Measurements from ENCODE around the gene AGFG2.

AGFG2 gene

GRCh38 chr7:100577507-100577906 lies 38.5 kb downstream of the AGFG2 start:
- Histone ChIP-seq H3K4me3 (ENCODE audit: low read length) (no peak overlapping the region), H2AFZ (ENCODE audit: low read length) (no peak overlapping the region), H3K27me3 (replicated peaks; ENCODE audit: insufficient read depth, low read length) (no peaks in the 10 kb centered on the region), H3K36me3 (replicated peaks; ENCODE audit: insufficient read depth, low read length) (no peaks in the 10 kb centered on the region), H3F3A (ENCODE audit: insufficient read depth, low read length) (no peaks in the 10 kb centered on the region), H3K9ac (ENCODE audit: low read length) (no peak overlapping the region), H3K9me3 (replicated peaks; ENCODE audit: insufficient read depth, low read length) (no peaks in the 10 kb centered on the region), H3K9me2 (replicated peaks; ENCODE audit: insufficient read depth, low read length) (no peaks in the 10 kb centered on the region), H3K79me2 (ENCODE audit: low read length) (peaks cover 8% of the 10 kb centered on the region), H3K4me2 (ENCODE audit: low read depth, low read length) (no peak overlapping the region), H3K4me1 (ENCODE audit: low read length) (no peaks in the 10 kb centered on the region), H4K20me1 (ENCODE audit: insufficient read depth, low read length) (no peaks in the 10 kb centered on the region), H3K27ac (ENCODE audit: low read length) (no peak overlapping the region)
- no peak for DNase-seq
- TF ChIP-seq CTCF (IDR thresholded peaks at IDR 0.05; ENCODE audit: low read length) (no peak), EZH2 (optimal IDR thresholded peaks at IDR 0.05; ENCODE audit: low read depth, low read length) (no peak), EZH2phosphoT487 (IDR thresholded peaks at IDR 0.05; ENCODE audit: low read length) (no peak)

DNA sequence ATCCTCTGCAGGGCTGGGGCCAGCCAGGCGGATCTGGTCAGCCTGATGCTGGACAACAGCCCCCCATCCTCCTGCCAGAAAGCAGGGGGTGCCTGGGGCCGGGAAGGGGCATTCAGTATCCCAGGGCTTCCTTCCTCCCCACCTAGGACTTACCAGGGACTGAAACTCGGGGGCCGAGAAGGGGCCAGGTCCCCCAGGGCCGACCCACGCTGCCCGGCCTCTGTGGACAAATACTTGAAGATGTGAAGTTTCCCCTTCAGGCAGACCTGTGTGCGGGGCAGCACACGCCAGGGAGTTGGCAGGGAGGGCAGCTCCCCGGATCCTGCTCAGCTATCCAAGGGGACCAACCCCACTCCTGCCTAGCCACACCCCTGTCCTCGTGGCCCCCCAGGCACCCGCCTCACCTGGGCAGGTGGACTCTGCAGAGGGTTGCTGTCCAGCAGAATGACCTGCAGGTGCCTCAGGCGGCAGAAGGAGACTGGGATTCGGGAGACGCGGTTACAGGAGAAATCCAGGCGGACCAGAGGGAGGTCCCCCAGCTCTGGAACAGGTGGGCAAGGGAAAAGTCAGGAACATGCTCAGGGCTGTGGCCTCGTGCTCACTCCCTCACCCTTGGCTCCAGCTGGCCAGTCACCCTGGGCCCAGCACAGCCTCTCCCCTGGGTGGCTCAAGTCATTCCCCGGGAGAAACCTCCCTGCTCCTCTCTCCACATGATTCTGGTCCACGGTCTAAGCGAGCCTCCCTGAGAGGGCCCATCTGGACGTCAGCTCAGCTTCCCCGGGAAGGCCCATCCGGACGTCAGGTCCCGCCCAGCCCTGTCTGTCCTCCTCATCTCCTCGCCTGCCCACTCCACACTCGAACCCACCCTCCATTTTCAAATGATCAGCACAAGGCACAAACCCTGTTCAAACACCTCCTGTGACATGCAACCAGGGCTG lies 39.5 kb downstream of the AGFG2 start:
- H3K36me3 ChIP-seq (replicated peaks; ENCODE audit: insufficient read depth, low read length), result no peaks in the 10 kb centered on the region
- no peaks in the 10 kb centered on the region for H4K20me1 ChIP-seq (ENCODE audit: insufficient read depth, low read length)
- no peak overlapping the region for H3K4me2 ChIP-seq (ENCODE audit: low read depth, low read length)
- no peaks in the 10 kb centered on the region for H3K9me3 ChIP-seq (replicated peaks; ENCODE audit: insufficient read depth, low read length)
- peaks cover 18% of the 10 kb centered on the region for H3K79me2 ChIP-seq (ENCODE audit: low read length)
- no peak overlapping the region for H2AFZ ChIP-seq (ENCODE audit: low read length)
- no peak overlapping the region for H3K4me3 ChIP-seq (ENCODE audit: low read length)
- H3K27ac ChIP-seq (ENCODE audit: low read length), result no peak overlapping the region
- no peak for DNase-seq
- no peaks in the 10 kb centered on the region for H3K27me3 ChIP-seq (replicated peaks; ENCODE audit: insufficient read depth, low read length)
- peaks cover 6% of the 10 kb centered on the region; the same call in 1 of the 2 replicates for H3K4me1 ChIP-seq (ENCODE audit: low read length)
- no peak overlapping the region for H3K9ac ChIP-seq (ENCODE audit: low read length)
- no peak for TF ChIP-seq EZH2phosphoT487 (IDR thresholded peaks at IDR 0.05; ENCODE audit: low read length)
- TF ChIP-seq CTCF (IDR thresholded peaks at IDR 0.05; ENCODE audit: low read length), result no peak
- no peak for TF ChIP-seq EZH2 (optimal IDR thresholded peaks at IDR 0.05; ENCODE audit: low read depth, low read length)
- H3K9me2 ChIP-seq (replicated peaks; ENCODE audit: insufficient read depth, low read length), result no peaks in the 10 kb centered on the region
- H3F3A ChIP-seq (ENCODE audit: insufficient read depth, low read length), result 0 out of 2 replicates have a peak, but pooled peaks cover 3% of the 10 kb centered on the region

DNA sequence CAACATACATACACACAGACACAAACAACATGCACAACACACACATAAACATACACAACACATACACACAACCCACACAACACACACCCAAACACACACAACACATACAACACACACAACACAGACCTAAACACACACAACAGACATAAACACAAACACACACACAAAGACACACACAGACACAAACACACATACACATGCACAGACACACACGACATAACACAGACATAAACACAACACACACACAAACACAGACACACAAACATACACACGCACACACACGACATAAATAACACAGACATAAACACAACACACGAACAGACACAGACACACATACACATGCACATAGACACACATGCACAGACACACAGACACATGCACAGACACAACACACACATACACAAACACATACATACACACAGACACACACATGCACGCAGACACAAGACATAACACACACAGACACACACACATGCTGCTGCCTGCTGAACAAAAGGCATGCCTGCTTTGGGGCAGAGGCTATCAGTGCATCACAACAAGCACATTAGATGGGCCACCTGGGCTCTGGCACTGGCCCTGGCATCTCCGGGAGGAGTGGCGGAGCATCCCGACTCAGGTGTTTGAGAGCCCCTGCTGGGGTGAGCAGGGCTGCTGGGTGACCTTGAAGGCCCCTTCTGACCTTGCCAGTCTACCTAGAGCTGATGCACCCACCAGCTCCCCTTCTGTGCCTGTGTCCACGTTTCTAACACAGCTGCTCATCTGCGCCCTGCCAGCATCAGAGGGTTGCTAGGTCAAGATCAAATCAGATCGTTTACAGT lies 41.7 kb downstream of the AGFG2 start:
- no peak for TF ChIP-seq EZH2 (optimal IDR thresholded peaks at IDR 0.05; ENCODE audit: low read depth, low read length)
- TF ChIP-seq EZH2phosphoT487 (IDR thresholded peaks at IDR 0.05; ENCODE audit: low read length), result no peak
- no peak for TF ChIP-seq CTCF (IDR thresholded peaks at IDR 0.05; ENCODE audit: low read length)
- Histone ChIP-seq H3F3A (ENCODE audit: insufficient read depth, low read length) (peaks cover 18% of the 10 kb centered on the region; the same call in 1 of the 2 replicates), H3K27me3 (replicated peaks; ENCODE audit: insufficient read depth, low read length) (no peaks in the 10 kb centered on the region), H3K4me2 (ENCODE audit: low read depth, low read length) (no peak overlapping the region), H3K9me3 (replicated peaks; ENCODE audit: insufficient read depth, low read length) (no peaks in the 10 kb centered on the region), H3K36me3 (replicated peaks; ENCODE audit: insufficient read depth, low read length) (no peaks in the 10 kb centered on the region), H3K9ac (ENCODE audit: low read length) (no peak overlapping the region), H4K20me1 (ENCODE audit: insufficient read depth, low read length) (no peaks in the 10 kb centered on the region), H3K79me2 (ENCODE audit: low read length) (peaks cover 38% of the 10 kb centered on the region), H3K4me3 (ENCODE audit: low read length) (no peak overlapping the region), H2AFZ (ENCODE audit: low read length) (no peak overlapping the region), H3K9me2 (replicated peaks; ENCODE audit: insufficient read depth, low read length) (no peaks in the 10 kb centered on the region), H3K27ac (ENCODE audit: low read length) (no peak overlapping the region), H3K4me1 (ENCODE audit: low read length) (peaks cover 11% of the 10 kb centered on the region; the same call in 1 of the 2 replicates)
- no peak for DNase-seq
